GM10266 (cell line): ENCODE results near the gene SUDS3.

Source experiments
- DNase-seq: peaks from one replicate; pipeline ENCODE4 v3.0.0; 2012; ENCODE audit errors: extremely low spot score
- CTCF ChIP-seq: IDR thresholded peaks from 2 replicates; pipeline ENCODE4 v1.5.1; 2012; ENCODE audit warnings: mild to moderate bottlenecking, low read depth; ENCODE audit not compliant: control insufficient read depth, insufficient read depth; ENCODE audit errors: missing control alignments

Gene SUDS3

GRCh38 chr12:118448341-118448740, 72.0 kb downstream of the SUDS3 start:
- no peak for TF ChIP-seq CTCF
- DNase-seq = no peak

GRCh38 chr12:118455327-118455726, 79.0 kb downstream of the SUDS3 start:
- no peak for TF ChIP-seq CTCF
- DNase-seq = no peak

- no peak for DNase-seq
- no peak for TF ChIP-seq CTCF
Measured at GRCh38 chr12:118456741-118457140, 80.4 kb downstream of the SUDS3 start.

GRCh38 chr12:118459110-118459509, 82.8 kb downstream of the SUDS3 start:
- no peak for DNase-seq
- no peak for TF ChIP-seq CTCF

- DNase-seq = no peak
- TF ChIP-seq CTCF = no peak
Measured at GRCh38 chr12:118463677-118464076, 87.3 kb downstream of the SUDS3 start.

DNA sequence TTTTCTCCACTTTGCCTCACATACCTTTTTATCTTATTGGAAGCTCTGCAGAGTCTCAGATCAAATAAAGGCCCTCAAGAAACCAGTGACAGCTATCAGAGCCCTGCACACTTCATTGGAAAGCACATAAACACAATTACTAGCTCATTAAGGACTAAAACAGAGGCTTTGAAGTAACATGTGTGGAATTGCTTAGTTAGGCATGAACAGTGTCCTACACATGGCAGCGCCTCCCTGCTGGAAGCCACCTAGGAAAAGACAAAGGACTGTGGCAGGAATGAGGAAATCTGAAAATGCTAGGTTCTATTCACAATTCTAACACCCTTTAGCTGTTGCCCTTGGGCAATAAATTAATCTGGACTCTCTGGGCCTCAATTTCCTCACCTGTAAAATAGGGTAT, 89.4 kb downstream of the SUDS3 start:
- no peak for TF ChIP-seq CTCF
- DNase-seq = no peak
